BE2C (cell line): Measurements from ENCODE around the gene DENND1A.

ENCODE experiments used
- DNase-seq: peaks from one replicate; pipeline ENCODE4 v3.0.0-alpha.2; 2020
- H3K27me3 ChIP-seq: fragments of 250-450 bp; sonication (Bioruptor Pico); 2 replicates; pipeline ENCODE4 v1.5.1; 2020; ENCODE audit warnings: mild to moderate bottlenecking
- H3K36me3 ChIP-seq: fragments of 250-450 bp; sonication (Bioruptor Pico); 2 replicates; pipeline ENCODE4 v1.5.1; 2020; ENCODE audit warnings: mild to moderate bottlenecking
- H3K4me1 ChIP-seq: fragments of 250-450 bp; sonication (Bioruptor Pico); 2 replicates; pipeline ENCODE4 v1.5.1; 2020
- H3K4me3 ChIP-seq: 2 replicates; pipeline ENCODE4 v1.5.1; 2011; ENCODE audit warnings: low read depth, low read length
- H3K9me3 ChIP-seq: fragments of 250-450 bp; sonication (Bioruptor Pico); 2 replicates; pipeline ENCODE4 v1.5.1; 2020
- TF ChIP-seq, protein P1 (sequence below): IDR thresholded peaks from 2 replicates; pipeline ENCODE4 v1.5.1; 2012; ENCODE audit warnings: mild to moderate bottlenecking, low read depth, low read length

DENND1A gene

DNA sequence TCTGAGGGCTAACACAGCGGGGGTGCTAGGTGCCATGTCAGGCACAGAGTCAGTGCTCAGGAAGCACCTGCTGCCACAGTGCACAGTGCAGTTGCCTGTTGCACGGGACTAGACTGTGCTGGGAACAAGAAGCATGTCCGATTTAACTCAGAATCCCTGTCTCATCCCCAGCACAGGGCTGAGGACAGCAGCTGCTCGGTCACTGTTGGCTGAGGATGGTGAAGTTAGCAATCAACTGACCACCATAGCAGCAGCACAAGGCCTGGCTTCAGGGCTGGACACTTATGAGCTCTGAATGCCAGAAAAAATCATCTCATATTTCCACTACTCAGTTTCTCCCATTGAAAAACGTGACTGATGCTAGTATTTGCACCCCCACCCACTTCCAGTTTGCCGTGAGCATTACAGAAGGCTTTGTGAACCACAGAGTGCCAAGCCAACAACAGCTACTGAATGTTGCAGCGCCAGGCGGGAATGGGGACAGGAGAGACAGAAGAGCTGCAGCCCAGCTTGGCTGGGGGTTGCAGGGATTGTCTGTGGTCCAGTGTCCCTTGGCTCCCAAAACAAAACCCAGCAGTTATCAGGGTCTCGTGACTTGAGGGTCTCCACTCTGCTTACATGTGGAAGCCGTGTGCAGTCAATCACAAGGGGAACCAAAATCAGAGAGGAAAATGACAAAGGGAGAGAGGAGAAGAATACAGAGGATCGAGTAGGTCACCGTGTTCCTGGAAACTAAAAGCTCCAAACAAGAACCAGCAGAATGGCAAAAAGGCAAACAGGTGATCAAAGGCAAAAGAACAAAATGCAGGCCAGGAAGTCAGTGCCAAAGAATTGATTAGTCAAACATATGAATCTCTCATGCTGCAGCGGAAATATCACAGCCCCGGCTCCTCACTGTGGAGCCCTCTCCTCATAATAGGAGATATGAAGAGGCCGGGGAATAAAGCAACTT, 418.3 kb downstream of the DENND1A start:
- Histone ChIP-seq H3K9me3 (no peaks in the 10 kb centered on the region), H3K4me3 (no peak overlapping the region), H3K36me3 (no peaks in the 10 kb centered on the region), H3K27me3 (no peaks in the 10 kb centered on the region), H3K4me1 (no peaks in the 10 kb centered on the region)
- TF ChIP-seq, protein P1, sequence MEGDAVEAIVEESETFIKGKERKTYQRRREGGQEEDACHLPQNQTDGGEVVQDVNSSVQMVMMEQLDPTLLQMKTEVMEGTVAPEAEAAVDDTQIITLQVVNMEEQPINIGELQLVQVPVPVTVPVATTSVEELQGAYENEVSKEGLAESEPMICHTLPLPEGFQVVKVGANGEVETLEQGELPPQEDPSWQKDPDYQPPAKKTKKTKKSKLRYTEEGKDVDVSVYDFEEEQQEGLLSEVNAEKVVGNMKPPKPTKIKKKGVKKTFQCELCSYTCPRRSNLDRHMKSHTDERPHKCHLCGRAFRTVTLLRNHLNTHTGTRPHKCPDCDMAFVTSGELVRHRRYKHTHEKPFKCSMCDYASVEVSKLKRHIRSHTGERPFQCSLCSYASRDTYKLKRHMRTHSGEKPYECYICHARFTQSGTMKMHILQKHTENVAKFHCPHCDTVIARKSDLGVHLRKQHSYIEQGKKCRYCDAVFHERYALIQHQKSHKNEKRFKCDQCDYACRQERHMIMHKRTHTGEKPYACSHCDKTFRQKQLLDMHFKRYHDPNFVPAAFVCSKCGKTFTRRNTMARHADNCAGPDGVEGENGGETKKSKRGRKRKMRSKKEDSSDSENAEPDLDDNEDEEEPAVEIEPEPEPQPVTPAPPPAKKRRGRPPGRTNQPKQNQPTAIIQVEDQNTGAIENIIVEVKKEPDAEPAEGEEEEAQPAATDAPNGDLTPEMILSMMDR: no peak
- DNase-seq: no peak

DNA sequence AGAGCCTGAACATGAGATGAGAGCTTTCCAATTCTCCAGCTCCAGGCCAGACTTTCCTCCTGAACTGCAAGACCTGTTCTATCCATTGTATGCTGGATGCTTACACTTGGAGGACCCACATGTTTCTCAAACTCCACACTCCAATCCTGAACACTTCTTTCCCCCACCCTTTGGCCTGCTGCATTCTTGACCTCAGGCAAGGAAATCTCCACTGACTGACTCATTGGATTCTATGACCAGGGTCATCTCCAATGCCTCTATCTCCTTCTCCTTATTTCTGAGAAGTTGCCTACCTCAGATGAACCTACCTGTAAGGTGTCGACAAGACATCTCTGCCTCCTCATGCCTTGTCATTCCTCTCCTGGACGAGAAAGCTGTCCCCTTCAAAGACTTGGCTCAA, 420.3 kb downstream of the DENND1A start:
- no peaks in the 10 kb centered on the region for H3K4me1 ChIP-seq
- H3K9me3 ChIP-seq: no peaks in the 10 kb centered on the region
- no peak overlapping the region for H3K4me3 ChIP-seq
- DNase-seq: no peak
- H3K27me3 ChIP-seq: no peaks in the 10 kb centered on the region
- no peaks in the 10 kb centered on the region for H3K36me3 ChIP-seq
- TF ChIP-seq, protein P1: no peak

- no peaks in the 10 kb centered on the region for H3K27me3 ChIP-seq
- H3K9me3 ChIP-seq: no peaks in the 10 kb centered on the region
- TF ChIP-seq, protein P1: no peak
- peaks cover 5% of the 10 kb centered on the region; the same call in 1 of the 2 replicates for H3K4me1 ChIP-seq
- no peak overlapping the region for H3K4me3 ChIP-seq
- no peaks in the 10 kb centered on the region for H3K36me3 ChIP-seq
- DNase-seq: no peak
Observed at GRCh38 chr9:123508048-123508447, 421.9 kb downstream of the DENND1A start.

DNA sequence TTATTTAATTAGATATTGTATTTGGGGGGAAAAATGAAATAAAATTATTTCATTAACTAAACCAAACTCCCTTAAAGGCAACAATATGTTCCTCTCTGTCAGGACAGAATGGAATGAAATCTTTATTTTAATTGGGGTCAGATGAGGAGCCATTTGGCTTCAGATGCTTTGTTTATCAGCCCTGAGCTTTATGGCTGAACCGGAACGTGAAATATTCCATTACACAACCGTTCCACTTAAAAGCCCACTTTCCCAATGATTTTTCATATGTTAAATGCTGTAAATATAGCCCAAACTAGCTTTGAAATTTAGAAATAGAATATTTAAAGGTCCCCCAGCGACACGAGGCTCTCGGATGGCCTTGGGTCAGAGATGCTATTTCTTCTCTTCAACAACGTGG, 424.4 kb downstream of the DENND1A start:
- no peaks in the 10 kb centered on the region for H3K9me3 ChIP-seq
- no peak overlapping the region for H3K4me3 ChIP-seq
- no peaks in the 10 kb centered on the region for H3K27me3 ChIP-seq
- H3K4me1 ChIP-seq: peaks cover 5% of the 10 kb centered on the region; the same call in 1 of the 2 replicates
- H3K36me3 ChIP-seq: no peaks in the 10 kb centered on the region
- TF ChIP-seq, protein P1: no peak
- DNase-seq: no peak

DNA sequence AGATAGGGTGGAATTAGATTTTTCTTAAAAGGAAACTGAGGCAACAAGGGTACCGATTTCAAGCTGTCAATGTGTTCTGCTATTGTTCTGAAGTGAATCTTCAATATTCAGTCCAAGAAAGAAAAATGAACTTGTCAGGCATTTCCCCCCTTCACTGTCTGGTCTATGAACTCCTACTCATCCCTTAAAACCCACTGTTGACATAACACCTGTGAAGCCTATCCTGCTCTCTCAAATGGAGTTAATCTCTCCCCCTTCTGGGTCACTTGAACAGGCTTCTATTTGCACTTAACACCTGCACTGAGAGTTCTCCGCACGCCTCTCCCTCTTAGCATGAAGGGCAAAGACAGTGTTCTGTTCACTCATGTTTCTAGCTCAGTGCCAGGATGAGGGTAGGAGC, 429.6 kb downstream of the DENND1A start:
- DNase-seq: no peak
- Histone ChIP-seq H3K4me3 (no peak overlapping the region), H3K9me3 (no peaks in the 10 kb centered on the region), H3K36me3 (no peaks in the 10 kb centered on the region), H3K4me1 (peaks cover 5% of the 10 kb centered on the region; the same call in 1 of the 2 replicates), H3K27me3 (no peaks in the 10 kb centered on the region)
- TF ChIP-seq, protein P1: no peak

- no peaks in the 10 kb centered on the region for H3K9me3 ChIP-seq
- no peaks in the 10 kb centered on the region for H3K27me3 ChIP-seq
- TF ChIP-seq, protein P1: no peak
- H3K36me3 ChIP-seq: no peaks in the 10 kb centered on the region
- no peak for DNase-seq
- no peak overlapping the region for H3K4me3 ChIP-seq
- no peaks in the 10 kb centered on the region; the same call in 1 of the 2 replicates for H3K4me1 ChIP-seq
Observed at GRCh38 chr9:123497830-123498229, 432.1 kb downstream of the DENND1A start.
